Motor neuron (in vitro differentiated cells): ENCODE data around the gene CTDP1. TPM values are rescaled to one million over a fixed set of nuclear protein-coding genes. Genes with fewer than 3 reads are reported as not detected.
"Not testable (repeated sequence)": the region's sequence is repeated elsewhere in the genome, so short reads cannot be mapped to it uniquely, and the experiment has no call there.

Source experiments
- ATAC-seq, 8 experiments: fragments of 200-7000 bp; cut with Tn5 transposase; replicated peaks in 6 of 8; 2 replicates each; pipeline ENCODE4 v1.8.0; 2021; ENCODE audit warnings: mild to moderate bottlenecking in 8 of 8, moderate library complexity in 8 of 8
- H3K27ac ChIP-seq, 2 donors: fragments of 250-450 bp; sonication (Bioruptor Pico); 2 replicates each; pipeline ENCODE4 v1.9.0; 2021; ENCODE audit warnings: antibody characterized with exemption in 2 of 2, mild to moderate bottlenecking in 2 of 2, moderate library complexity in 1 of 2
- H3K4me1 ChIP-seq, 2 donors: fragments of 250-450 bp; sonication (Bioruptor Pico); replicated peaks in 1 of 2; 2 replicates each; pipeline ENCODE4 v1.6.1; 2021; ENCODE audit warnings: antibody characterized with exemption in 2 of 2, mild to moderate bottlenecking in 2 of 2, moderate library complexity in 1 of 2
- H3K4me3 ChIP-seq, 5 donors: fragments of 250-450 bp; sonication (Bioruptor Pico); 2 replicates each; pipeline ENCODE4 v1.9.0; 2021; ENCODE audit warnings: antibody characterized with exemption in 5 of 5, mild to moderate bottlenecking in 5 of 5, moderate library complexity in 4 of 5
- WGBS, 10 experiments: fragments of 450-650 bp; shearing (Covaris generic); methylation state at CpG; one replicate each; pipeline ENCODE4 v1.0.0; 2022; 5-methylcytosine and 5-hydroxymethylcytosine counted together
- in situ Hi-C, 9 experiments: fragments of 400-800 bp; cut with MboI; loops; one replicate each; pipeline ENCODE4 v1.15.0; 2021; ENCODE audit warnings: low sequenced_read_pairs in 9 of 9, low pct_unique_long_range_greater_than_20kb in 2 of 9; ENCODE audit not compliant: unreplicated experiment in 9 of 9
- total RNA-seq, 8 experiments: library from RNA; unstranded; fragments of 300-600 nt; gene quantifications; 2 replicates each; pipeline versions ENCODE4 v1.2.3 to v1.2.4, GENCODE V29; 2022

Gene CTDP1
- total RNA-seq, 8 experiments from 2014 or later: 9.5 to 21.8 (median 14.8) TPM

- H3K4me3 ChIP-seq: no peak overlapping the region
- in situ Hi-C loops: no loop called here
- WGBS, 10 experiments: 67 to 99% (median 95%) methylated on average over 3 to 33 of the region's 33 CpGs; no CpG with 5 or more reads in 3 of the 10 experiments
- ATAC-seq: no peak
- H3K27ac ChIP-seq: no peak overlapping the region
- no peaks in the 10 kb centered on the region for H3K4me1 ChIP-seq
Observed at GRCh38 chr18:79727211-79727610, 47.6 kb downstream of the CTDP1 start.

DNA sequence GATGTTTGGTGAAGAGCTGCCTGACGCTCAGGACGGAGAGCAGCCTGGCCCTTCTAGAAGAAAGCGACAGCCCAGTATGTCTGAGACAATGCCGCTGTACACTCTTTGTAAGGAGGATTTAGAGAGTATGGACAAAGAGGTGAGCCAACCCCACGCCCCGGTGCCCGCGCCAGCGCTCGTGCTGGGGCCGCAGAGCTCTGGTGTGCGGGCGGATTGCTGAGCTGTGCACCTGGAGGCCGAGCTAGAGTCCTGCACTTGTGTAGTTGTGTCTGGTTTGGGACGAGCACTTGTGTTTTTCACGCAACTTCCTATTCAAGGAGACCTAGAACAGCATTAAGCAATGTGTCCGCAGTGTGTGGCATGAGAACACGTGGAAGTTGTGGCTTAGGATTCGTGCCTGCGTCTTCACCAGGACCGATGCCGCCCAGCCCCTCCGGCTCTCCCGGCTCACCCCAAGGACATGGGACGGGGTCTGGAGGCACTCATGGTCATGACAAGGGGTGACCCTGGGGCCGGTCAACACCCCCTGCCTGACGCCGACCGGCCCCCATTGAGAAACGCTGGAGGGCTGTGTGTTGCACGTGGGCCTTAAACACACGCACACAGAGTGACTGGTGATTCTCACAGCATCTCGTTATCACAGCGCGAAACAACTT lies 49.5 kb downstream of the CTDP1 start:
- no peak for ATAC-seq
- Histone ChIP-seq H3K4me3 (no peak overlapping the region), H3K27ac (no peak overlapping the region), H3K4me1 (no peaks in the 10 kb centered on the region)
- 90 to 100% (median 100%) methylated on average over 2 to 20 of the region's 35 CpGs; no CpG with 5 or more reads in 3 of the 10 experiments for WGBS, 10 experiments
- in situ Hi-C loops: no loop called here

GRCh38 chr18:79729611-79730010 lies 50.0 kb downstream of the CTDP1 start:
- Histone ChIP-seq H3K27ac (no peak overlapping the region), H3K4me3 (no peak overlapping the region), H3K4me1 (no peaks in the 10 kb centered on the region)
- WGBS, 10 experiments: 94 to 100% (median 100%) methylated on average over 2 to 4 of the region's 12 CpGs; no CpG with 5 or more reads in 6 of the 10 experiments
- ATAC-seq: no peak
- in situ Hi-C loops: no loop called here

- H3K4me3 ChIP-seq: no peak overlapping the region
- H3K27ac ChIP-seq: no peak overlapping the region
- no peaks in the 10 kb centered on the region for H3K4me1 ChIP-seq
- no peak for ATAC-seq
- WGBS, 10 experiments: 100% methylated on average over 2 of the region's 11 CpGs; no CpG with 5 or more reads in 9 of the 10 experiments
- in situ Hi-C loops: no loop called here
Observed at GRCh38 chr18:79730804-79731203, 51.2 kb downstream of the CTDP1 start.

- WGBS, 10 experiments: 80 to 100% (median 97%) methylated on average over 1 to 5 of the region's 17 CpGs; no CpG with 5 or more reads in 4 of the 10 experiments
- in situ Hi-C loops, H3K4me3 ChIP-seq, ATAC-seq, H3K27ac ChIP-seq, H3K4me1 ChIP-seq: not testable (repeated sequence)
Observed at GRCh38 chr18:79731881-79732720, 52.5 kb downstream of the CTDP1 start.

GRCh38 chr18:79732721-79733025 lies 53.1 kb downstream of the CTDP1 start:
- H3K27ac ChIP-seq: no peak overlapping the region
- in situ Hi-C loops: no loop called here
- no peak overlapping the region for H3K4me3 ChIP-seq
- ATAC-seq: no peak
- 90 to 100% (median 100%) methylated on average over 1 to 5 of the region's 9 CpGs; no CpG with 5 or more reads in 3 of the 10 experiments for WGBS, 10 experiments
- H3K4me1 ChIP-seq: no peaks in the 10 kb centered on the region

GRCh38 chr18:79733135-79733701 lies 53.6 kb downstream of the CTDP1 start:
- 90 to 100% (median 100%) methylated on average over 2 to 24 of the region's 38 CpGs; no CpG with 5 or more reads in 3 of the 10 experiments for WGBS, 10 experiments
- in situ Hi-C loops: no loop called here

GRCh38 chr18:79733986-79734770 lies 54.6 kb downstream of the CTDP1 start:
- in situ Hi-C loops: no loop called here
- Histone ChIP-seq H3K4me1 (no peaks in the 10 kb centered on the region), H3K4me3 (no peak overlapping the region), H3K27ac (no peak overlapping the region)
- 43 to 94% (median 86%) methylated on average over 2 to 19 of the region's 33 CpGs for WGBS, 10 experiments
- ATAC-seq: no peak

More at GRCh38 chr18:79733135-79733701, 53.6 kb downstream of the CTDP1 start:
- H3K4me1 ChIP-seq: no peaks in the 10 kb centered on the region
- H3K4me3 ChIP-seq: no peak overlapping the region
- H3K27ac ChIP-seq: no peak overlapping the region
- no peak for ATAC-seq

- Histone ChIP-seq H3K4me3 (no peak overlapping the region), H3K27ac (no peak overlapping the region), H3K4me1 (no peaks in the 10 kb centered on the region)
- in situ Hi-C loops: no loop called here
- 85 to 100% (median 95%) methylated on average over 1 to 10 of the region's 63 CpGs; no CpG with 5 or more reads in 4 of the 10 experiments for WGBS, 10 experiments
- no peak for ATAC-seq
Observed at GRCh38 chr18:79735071-79735980, 55.7 kb downstream of the CTDP1 start.

GRCh38 chr18:79736230-79736629 lies 56.6 kb downstream of the CTDP1 start:
- WGBS, 10 experiments: 90 to 100% (median 98%) methylated on average over 1 to 5 of the region's 25 CpGs; no CpG with 5 or more reads in 7 of the 10 experiments
- Histone ChIP-seq H3K4me1 (no peaks in the 10 kb centered on the region), H3K4me3 (no peak overlapping the region), H3K27ac (no peak overlapping the region)
- in situ Hi-C loops: no loop called here
- ATAC-seq: no peak

- in situ Hi-C loops: no loop called here
- Histone ChIP-seq H3K4me3 (no peak overlapping the region), H3K27ac (no peak overlapping the region), H3K4me1 (no peaks in the 10 kb centered on the region)
- ATAC-seq: no peak
- WGBS, 10 experiments: 86 to 100% (median 92%) methylated on average over 2 to 8 of the region's 24 CpGs; no CpG with 5 or more reads in 5 of the 10 experiments
Observed at GRCh38 chr18:79736846-79737245, 57.2 kb downstream of the CTDP1 start.

DNA sequence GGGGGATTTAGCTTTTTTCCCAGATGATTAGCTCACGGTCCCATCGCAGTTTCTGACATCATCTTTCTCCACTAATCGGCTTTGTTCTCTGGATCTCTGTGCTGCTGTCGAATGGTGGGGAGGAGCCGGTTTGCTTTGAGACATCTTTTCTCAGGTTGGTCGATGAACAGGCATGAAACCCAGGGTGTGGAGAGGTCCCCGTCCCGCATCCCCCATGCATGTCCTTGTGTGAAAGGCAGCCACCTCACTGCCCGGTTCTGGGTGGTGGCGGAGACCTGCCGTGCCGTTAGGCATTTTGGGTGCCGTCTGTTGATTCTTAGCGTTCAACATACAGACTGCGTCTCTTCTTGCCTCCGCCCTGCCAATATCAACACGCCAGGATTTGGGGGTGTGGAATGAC lies 57.8 kb downstream of the CTDP1 start:
- no peaks in the 10 kb centered on the region for H3K4me1 ChIP-seq
- no peak overlapping the region for H3K27ac ChIP-seq
- in situ Hi-C loops: no loop called here
- no peak overlapping the region for H3K4me3 ChIP-seq
- no peak for ATAC-seq
- 88 to 100% (median 99%) methylated on average over 1 to 13 of the region's 17 CpGs for WGBS, 10 experiments
